ENCODE measurements around the gene FOXP4.

FOXP4 gene

GRCh38 chr6:41563060-41563776 is 17.0 kb downstream of the FOXP4 start:
- DNase-seq (ENCODE audit: low read depth, low spot score), result no peak

GRCh38 chr6:41564448-41565142 is 18.4 kb downstream of the FOXP4 start:
- no peak for DNase-seq (ENCODE audit: low read depth, low spot score)

- no peak for DNase-seq (ENCODE audit: low read depth, low spot score)
Observed at GRCh38 chr6:41565701-41566100, 19.5 kb downstream of the FOXP4 start.

- no peak for DNase-seq (ENCODE audit: low read depth, low spot score)
Observed at GRCh38 chr6:41566961-41567360, 20.8 kb downstream of the FOXP4 start.

GRCh38 chr6:41567684-41568083 is 21.5 kb downstream of the FOXP4 start:
- DNase-seq (ENCODE audit: low read depth, low spot score), result no peak

- no peak for DNase-seq (ENCODE audit: low read depth, low spot score)
Observed at GRCh38 chr6:41568202-41568584, 22.0 kb downstream of the FOXP4 start.

GRCh38 chr6:41568585-41569384 is 22.6 kb downstream of the FOXP4 start:
- DNase-seq (ENCODE audit: low read depth, low spot score), result peak; percentile 34

- no peak for DNase-seq (ENCODE audit: low read depth, low spot score)
Observed at GRCh38 chr6:41570259-41570615, 24.1 kb downstream of the FOXP4 start.

GRCh38 chr6:41571021-41571780 is 25.0 kb downstream of the FOXP4 start:
- DNase-seq (ENCODE audit: low read depth, low spot score), result no peak

- DNase-seq (ENCODE audit: low read depth, low spot score), result peak; percentile 26
Observed at GRCh38 chr6:41572613-41573012, 26.4 kb downstream of the FOXP4 start.

- DNase-seq (ENCODE audit: low read depth, low spot score), result no peak
Observed at GRCh38 chr6:41573276-41573675, 27.1 kb downstream of the FOXP4 start.

GRCh38 chr6:41573985-41574384 is 27.8 kb downstream of the FOXP4 start:
- no peak for DNase-seq (ENCODE audit: low read depth, low spot score)

- no peak for DNase-seq (ENCODE audit: low read depth, low spot score)
Observed at GRCh38 chr6:41575598-41575997, 29.4 kb downstream of the FOXP4 start.

GRCh38 chr6:41576667-41577066 is 30.5 kb downstream of the FOXP4 start:
- DNase-seq (ENCODE audit: low read depth, low spot score), result no peak

- DNase-seq (ENCODE audit: low read depth, low spot score), result peak; percentile 60
Observed at GRCh38 chr6:41577356-41578216, 31.4 kb downstream of the FOXP4 start.

- DNase-seq (ENCODE audit: low read depth, low spot score), result peak; percentile 60
Observed at GRCh38 chr6:41578217-41579087, 32.3 kb downstream of the FOXP4 start.

GRCh38 chr6:41579088-41579610 is 33.0 kb downstream of the FOXP4 start:
- no peak for DNase-seq (ENCODE audit: low read depth, low spot score)

GRCh38 chr6:41580690-41581089 is 34.5 kb downstream of the FOXP4 start:
- no peak for DNase-seq (ENCODE audit: low read depth, low spot score)

- peak; percentile 92 for DNase-seq (ENCODE audit: low read depth, low spot score)
Observed at GRCh38 chr6:41581381-41581991, 35.3 kb downstream of the FOXP4 start.

Data from astrocyte of the hippocampus (primary cell).